ENCODE data around the gene TAF5L.
"Not testable (repeated sequence)": the region's sequence is repeated elsewhere in the genome, so short reads cannot be mapped to it uniquely, and the experiment has no call there.

TAF5L gene

GRCh38 chr1:229563241-229563640, 62.7 kb downstream of the TAF5L start:
- no peak for DNase-seq

GRCh38 chr1:229562686-229563085, 63.2 kb downstream of the TAF5L start:
- DNase-seq, result no peak

GRCh38 chr1:229561141-229561540, 64.8 kb downstream of the TAF5L start:
- no peak for DNase-seq

- not testable (repeated sequence) for DNase-seq
Measured at GRCh38 chr1:229560124-229560523, 65.8 kb downstream of the TAF5L start.

GRCh38 chr1:229559336-229559801, 66.6 kb downstream of the TAF5L start:
- DNase-seq, result not testable (repeated sequence)

- peak; percentile 98 for DNase-seq
Measured at GRCh38 chr1:229558460-229559335, 67.2 kb downstream of the TAF5L start, which contains the start of gene ABCB10. Gene ABCB10, minus strand, starts transcription at chr1:229558707. Its CDS starts 55 bp downstream, at chr1:229558652.

- peak; percentile 35 for DNase-seq
Measured at GRCh38 chr1:229557913-229558414, 68.0 kb downstream of the TAF5L start.

- DNase-seq, result no peak
Measured at GRCh38 chr1:229557200-229557850, 68.6 kb downstream of the TAF5L start.

GRCh38 chr1:229554886-229555621, 70.9 kb downstream of the TAF5L start:
- DNase-seq, result no peak

- DNase-seq, result no peak
Measured at GRCh38 chr1:229553621-229554130, 72.2 kb downstream of the TAF5L start.

- DNase-seq, result no peak
Measured at GRCh38 chr1:229552732-229553131, 73.2 kb downstream of the TAF5L start.

GRCh38 chr1:229550812-229551567, 74.9 kb downstream of the TAF5L start:
- no peak for DNase-seq

GRCh38 chr1:229547542-229547941, 78.4 kb downstream of the TAF5L start:
- no peak for DNase-seq

GRCh38 chr1:229544587-229544986, 81.3 kb downstream of the TAF5L start:
- DNase-seq, result no peak
